Caki2 (cell line): Measurements from ENCODE around the gene PPIAL4G. TPM values are rescaled to one million over a fixed set of nuclear protein-coding genes. Genes with fewer than 3 reads are reported as not detected.
"Not testable (repeated sequence)": the region's sequence is repeated elsewhere in the genome, so short reads cannot be mapped to it uniquely, and the experiment has no call there.

Experiments used
- DNase-seq: peaks from one replicate; pipeline ENCODE4 v3.0.0-alpha.2; 2015; ENCODE audit warnings: low read depth
- in situ Hi-C: cut with HindIII; loops from 2 replicates; pipeline ENCODE4 v1.10.0; 2016; ENCODE audit warnings: low sequenced_read_pairs, low pct_unique_long_range_greater_than_20kb, mixed read lengths
- total RNA-seq: library from RNA; depleted of rRNA; stranded (reverse); fragments of >200 nt; shearing (Covaris generic); gene quantifications from 2 replicates; pipeline ENCODE4 v1.2.3, GENCODE V29; 2014; ENCODE audit warnings: low replicate concordance; rRNA removed

The PPIAL4G gene
- total RNA-seq = not detected in 2 replicates

- DNase-seq, in situ Hi-C loops: not testable (repeated sequence)
These were observed at the start of gene PPIAL4G for GRCh38 chr1:148483029-148483428. Gene PPIAL4G (minus strand): TSS chr1:148483302. CDS start chr1:148483252, 50 bp downstream.

- in situ Hi-C loops, DNase-seq: not testable (repeated sequence)
These were observed 49.1 kb upstream of the PPIAL4G start for GRCh38 chr1:148532158-148532557.

- DNase-seq = peak; percentile 84
- in situ Hi-C loops = not testable (repeated sequence)
These were observed 46.0 kb upstream of the PPIAL4G start for GRCh38 chr1:148529101-148529567.

GRCh38 chr1:148528591-148528990 lies 45.5 kb upstream of the PPIAL4G start:
- in situ Hi-C loops, DNase-seq: not testable (repeated sequence)

GRCh38 chr1:148526587-148526986 lies 43.5 kb upstream of the PPIAL4G start:
- DNase-seq, in situ Hi-C loops: not testable (repeated sequence)

- DNase-seq, in situ Hi-C loops: not testable (repeated sequence)
These were observed 40.4 kb upstream of the PPIAL4G start for GRCh38 chr1:148523205-148524144.

GRCh38 chr1:148522561-148523204 lies 39.6 kb upstream of the PPIAL4G start:
- in situ Hi-C loops = not testable (repeated sequence)
- DNase-seq = peak; percentile 95

GRCh38 chr1:148522072-148522471 lies 39.0 kb upstream of the PPIAL4G start:
- in situ Hi-C loops = not testable (repeated sequence)
- DNase-seq = peak; percentile 74

- DNase-seq, in situ Hi-C loops: not testable (repeated sequence)
These were observed 31.2 kb upstream of the PPIAL4G start for GRCh38 chr1:148514310-148514709.

- DNase-seq, in situ Hi-C loops: not testable (repeated sequence)
These were observed 29.6 kb upstream of the PPIAL4G start for GRCh38 chr1:148512571-148513184.

- DNase-seq, in situ Hi-C loops: not testable (repeated sequence)
These were observed 10.8 kb upstream of the PPIAL4G start for GRCh38 chr1:148493933-148494332.

- DNase-seq, in situ Hi-C loops: not testable (repeated sequence)
These were observed 2.0 kb downstream of the PPIAL4G start for GRCh38 chr1:148481134-148481533.

GRCh38 chr1:148459694-148460093 lies 23.4 kb downstream of the PPIAL4G start:
- DNase-seq, in situ Hi-C loops: not testable (repeated sequence)

- in situ Hi-C loops = not testable (repeated sequence)
- DNase-seq = peak; percentile 33
These were observed 24.1 kb downstream of the PPIAL4G start for GRCh38 chr1:148458901-148459581.

- DNase-seq, in situ Hi-C loops: not testable (repeated sequence)
These were observed 24.7 kb downstream of the PPIAL4G start for GRCh38 chr1:148458398-148458797.

GRCh38 chr1:148452845-148453244 lies 30.3 kb downstream of the PPIAL4G start:
- DNase-seq, in situ Hi-C loops: not testable (repeated sequence)

- not testable (repeated sequence) for DNase-seq
These were observed 43.3 kb downstream of the PPIAL4G start for GRCh38 chr1:148439654-148440325.

More at GRCh38 chr1:148439654-148440325, 43.3 kb downstream of the PPIAL4G start:
- in situ Hi-C loops = not testable (repeated sequence)
